GM21576 (cell line): ENCODE measurements around the gene APOM.

Source experiments
- ATAC-seq: cut with Tn5 transposase; IDR thresholded peaks from one replicate; pipeline ENCODE4 v1.9.1; 2021; ENCODE audit warnings: mild to moderate bottlenecking, moderate library complexity; ENCODE audit not compliant: unreplicated experiment

APOM gene

DNA sequence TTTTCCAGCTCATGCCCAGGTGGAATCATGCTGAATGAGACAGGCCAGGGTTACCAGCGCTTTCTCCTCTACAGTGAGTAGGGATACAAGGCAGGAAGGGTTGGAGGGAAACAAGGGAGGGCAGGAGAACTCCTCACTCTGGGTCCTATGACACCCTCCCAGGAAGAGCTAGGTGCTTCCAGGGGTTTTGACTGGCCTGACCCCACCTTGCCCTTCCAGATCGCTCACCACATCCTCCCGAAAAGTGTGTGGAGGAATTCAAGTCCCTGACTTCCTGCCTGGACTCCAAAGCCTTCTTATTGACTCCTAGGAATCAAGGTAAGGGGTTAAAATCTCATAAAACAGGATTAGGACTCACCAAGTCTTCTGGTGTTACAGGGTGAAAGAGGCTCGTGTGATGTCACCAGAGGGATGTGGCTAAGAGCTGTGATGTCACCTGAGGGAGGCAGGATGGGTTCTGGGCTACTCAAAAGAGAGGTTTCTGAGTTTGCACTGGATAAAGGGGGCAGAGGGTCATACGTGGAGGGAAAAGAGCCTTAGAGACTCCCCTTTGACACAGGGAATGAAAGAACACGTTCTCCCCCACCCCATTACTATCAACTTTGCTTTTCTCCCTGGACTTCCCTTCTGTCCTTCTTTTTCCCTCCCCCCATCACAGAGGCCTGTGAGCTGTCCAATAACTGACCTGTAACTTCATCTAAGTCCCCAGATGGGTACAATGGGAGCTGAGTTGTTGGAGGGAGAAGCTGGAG is 1.9 kb downstream of the APOM start:
- ATAC-seq: no peak

DNA sequence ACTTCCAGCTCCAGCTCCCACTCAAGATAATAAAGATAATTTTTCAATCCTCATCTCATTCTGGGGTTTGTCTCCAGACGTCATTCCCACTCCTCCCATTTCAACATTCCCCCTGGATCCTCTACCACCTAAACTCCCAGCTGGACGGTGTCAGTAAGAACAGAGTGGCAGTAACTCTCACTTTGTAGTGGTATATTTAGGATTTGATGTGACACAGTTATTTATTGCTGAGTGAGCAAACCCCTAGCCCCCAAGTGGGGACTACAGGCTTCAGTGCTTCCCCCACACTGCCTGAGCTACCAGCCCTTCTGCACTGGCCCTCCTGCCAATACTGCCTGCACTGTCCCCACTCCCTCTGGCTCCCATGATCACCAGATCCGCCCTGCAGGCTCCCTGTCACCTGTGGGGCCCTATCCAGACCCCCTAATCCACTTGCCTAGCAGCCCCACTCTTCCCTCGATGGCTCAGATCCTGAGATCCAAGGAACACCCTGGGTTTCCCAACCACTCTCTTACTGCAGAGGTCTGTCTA is 2.5 kb downstream of the APOM start:
- no peak for ATAC-seq

DNA sequence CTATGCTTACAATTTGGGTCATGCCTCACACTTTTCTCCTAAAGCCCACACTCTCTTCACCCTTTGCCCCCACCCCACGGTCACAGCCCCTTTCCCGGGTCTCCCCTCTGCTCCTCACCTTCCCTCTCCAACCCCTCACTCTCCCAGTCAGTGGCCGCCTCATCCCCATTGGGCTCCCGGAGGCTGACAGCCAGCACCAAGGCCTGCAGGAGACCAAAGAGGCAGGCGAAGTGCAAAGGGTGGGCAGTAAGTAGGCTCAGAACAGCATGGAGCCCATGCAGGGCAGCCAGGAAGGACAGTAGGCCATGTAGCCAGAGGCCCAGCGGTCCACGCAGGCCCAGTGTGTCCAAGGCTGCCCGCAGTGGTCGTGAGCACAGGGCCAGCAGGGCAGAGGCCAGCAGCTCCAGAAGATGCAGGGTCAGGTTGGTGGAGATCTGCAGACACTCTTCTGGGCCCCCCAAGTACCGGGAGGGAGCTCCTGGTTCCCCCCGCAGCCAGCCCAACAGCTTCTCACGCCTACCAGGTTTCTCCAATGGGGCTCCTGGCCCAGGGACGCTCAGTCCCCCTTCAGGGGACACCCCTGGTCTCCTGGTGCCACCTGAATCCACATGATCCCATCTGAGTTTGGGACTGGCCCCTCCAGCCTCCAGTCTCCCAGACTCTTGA is 3.4 kb downstream of the APOM start:
- no peak for ATAC-seq

DNA sequence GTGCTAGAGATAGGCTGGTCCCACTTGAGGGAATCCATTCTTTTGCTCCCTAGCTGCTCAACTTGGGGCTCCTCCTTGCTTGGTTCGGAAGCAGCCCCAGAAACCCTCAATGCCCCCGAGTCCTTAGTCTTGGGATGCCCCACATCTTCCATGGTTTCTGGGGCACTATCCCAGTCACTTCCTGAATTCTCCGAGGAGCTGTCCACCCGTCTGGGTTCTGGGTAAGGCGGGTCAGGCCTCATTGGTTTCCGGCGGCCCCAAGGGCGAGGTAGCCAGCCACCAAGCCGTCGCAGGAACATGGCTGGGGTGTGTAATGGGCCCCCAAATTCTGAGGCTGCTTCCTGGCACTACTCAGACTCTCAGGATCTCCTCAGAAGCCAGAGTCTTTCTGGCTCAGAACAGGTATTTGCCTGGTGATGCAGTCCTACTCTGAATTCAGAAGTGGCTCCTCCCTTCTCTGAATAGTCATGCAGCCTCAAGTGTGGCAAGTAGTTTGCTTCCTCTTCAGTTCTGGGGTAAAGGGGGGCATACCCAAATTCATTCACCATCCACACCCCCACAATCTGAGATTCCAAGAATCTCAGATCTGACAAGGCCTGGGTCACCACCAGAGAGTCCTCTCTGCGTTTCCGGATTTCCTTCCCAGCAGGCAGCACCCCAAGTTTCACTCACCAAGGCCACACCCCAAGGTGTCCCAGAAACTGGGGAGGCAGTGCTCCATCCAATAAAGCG is 4.1 kb downstream of the APOM start:
- no peak for ATAC-seq

DNA sequence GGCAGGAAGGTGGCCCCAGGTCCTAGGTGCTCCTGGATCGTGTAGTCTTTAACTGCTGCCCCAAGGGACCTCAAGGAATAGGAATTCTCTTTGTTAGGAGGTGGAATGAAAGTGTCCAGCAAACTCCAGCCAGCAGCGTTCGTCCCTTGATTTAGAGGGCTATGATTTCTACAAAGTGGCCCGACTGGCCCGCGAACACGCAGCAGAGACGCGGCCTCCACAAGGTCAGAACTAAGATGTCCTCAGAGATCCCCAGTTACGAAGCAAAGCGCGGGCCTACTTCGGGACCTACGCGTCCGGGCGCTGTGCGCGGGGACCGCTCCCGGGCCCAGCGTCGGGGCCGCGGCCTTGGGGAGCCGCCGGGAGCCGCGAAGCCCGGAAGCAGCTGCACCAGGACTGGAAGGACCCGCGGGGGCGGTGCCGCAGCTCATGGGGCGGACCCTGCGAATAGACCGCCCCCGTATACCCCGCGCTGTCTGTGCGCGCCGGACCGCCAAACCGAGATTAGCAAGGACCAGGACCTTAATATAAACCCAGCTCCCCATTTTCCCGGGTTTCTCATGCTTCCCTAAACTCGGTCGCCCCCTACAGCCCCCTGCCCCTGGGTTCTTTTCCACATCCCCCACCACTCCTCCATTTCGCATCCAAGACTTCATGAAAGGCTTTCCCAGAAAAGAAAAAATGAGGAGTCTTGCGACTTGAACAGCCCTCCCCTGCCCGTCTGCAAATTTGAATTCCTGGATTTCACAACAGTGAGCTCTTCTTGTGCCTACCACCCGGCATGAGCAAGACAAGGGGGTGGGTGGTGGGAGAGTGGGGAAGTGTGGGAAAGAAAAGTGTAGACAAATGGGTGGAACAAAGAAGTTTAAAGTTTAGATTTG is 4.9 kb downstream of the APOM start, which contains the start of gene C6orf47:
Gene C6orf47 (minus strand): TSS at position 398 of the 881 bp plus-strand sequence. CDS start 831 bp downstream, outside the sequence.
- peak; percentile 45 for ATAC-seq

DNA sequence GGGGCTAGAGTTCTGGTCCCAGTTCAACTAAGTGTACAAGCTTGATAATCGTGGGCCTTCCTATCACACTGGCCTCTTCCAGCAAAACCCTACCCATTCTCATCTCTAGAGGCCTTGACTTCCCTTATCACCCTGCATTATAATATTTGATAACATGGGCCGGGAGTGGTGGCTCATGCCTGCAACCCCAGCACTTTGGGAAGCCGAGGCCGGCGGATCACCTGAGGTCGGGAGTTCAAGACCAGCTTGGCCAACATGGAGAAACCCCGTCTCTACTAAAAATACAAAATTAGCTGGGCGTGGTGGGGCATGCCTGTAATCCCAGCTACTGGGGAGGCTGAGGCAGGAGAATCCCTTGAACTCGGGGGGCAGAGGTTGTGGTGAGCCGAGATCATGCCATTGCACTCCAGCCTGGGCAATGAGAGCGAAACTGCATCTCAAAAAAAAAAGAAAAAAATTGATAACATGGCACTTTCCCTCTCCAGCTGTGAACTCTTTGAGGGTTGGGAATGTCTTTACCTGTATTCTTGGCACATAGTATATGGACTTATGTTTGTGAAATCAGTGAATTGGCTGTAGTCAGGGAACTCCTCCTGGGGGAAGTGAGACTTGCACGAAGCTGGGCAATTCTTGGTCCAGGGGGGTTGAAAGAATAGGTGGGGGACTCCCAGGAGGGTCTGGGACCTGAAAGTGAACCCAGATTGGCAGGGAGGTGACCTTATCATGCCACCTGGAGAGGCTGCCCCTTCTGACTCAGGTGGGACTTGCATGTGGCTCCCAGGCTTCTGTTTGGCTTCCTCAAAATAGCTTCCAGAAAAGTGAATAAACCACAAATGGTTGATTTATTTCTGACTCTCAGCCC is 5.8 kb downstream of the APOM start:
- ATAC-seq: no peak

DNA sequence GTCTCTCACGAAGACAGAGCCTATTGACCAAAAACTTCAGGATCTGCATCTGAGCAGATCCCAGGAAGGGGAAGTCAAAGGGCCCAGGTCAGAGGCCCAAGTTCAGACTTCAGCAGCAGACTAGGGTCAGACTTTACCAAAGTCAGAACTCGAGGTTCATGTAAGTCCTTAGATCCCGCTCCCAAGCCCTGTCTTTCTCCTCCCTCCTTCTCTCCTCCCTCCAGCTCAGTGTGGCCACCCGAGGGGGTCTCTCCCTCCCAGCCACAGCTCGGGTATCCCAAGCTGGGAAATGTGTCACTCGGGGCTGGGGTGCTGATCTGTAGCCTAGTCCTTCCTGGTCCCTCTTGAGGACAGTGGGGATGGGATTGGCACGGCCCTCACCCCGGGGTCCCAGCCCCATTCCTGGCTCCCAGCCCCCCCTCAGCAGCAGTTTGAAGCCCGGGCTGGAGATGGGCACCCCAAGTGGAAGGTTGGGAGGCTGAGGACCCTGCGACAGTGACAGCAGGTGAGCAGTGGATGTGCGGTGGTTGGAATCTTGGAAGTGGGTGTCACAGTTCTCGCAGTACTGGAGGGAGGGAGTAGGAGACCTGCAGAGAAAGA is 6.5 kb downstream of the APOM start:
- no peak for ATAC-seq

DNA sequence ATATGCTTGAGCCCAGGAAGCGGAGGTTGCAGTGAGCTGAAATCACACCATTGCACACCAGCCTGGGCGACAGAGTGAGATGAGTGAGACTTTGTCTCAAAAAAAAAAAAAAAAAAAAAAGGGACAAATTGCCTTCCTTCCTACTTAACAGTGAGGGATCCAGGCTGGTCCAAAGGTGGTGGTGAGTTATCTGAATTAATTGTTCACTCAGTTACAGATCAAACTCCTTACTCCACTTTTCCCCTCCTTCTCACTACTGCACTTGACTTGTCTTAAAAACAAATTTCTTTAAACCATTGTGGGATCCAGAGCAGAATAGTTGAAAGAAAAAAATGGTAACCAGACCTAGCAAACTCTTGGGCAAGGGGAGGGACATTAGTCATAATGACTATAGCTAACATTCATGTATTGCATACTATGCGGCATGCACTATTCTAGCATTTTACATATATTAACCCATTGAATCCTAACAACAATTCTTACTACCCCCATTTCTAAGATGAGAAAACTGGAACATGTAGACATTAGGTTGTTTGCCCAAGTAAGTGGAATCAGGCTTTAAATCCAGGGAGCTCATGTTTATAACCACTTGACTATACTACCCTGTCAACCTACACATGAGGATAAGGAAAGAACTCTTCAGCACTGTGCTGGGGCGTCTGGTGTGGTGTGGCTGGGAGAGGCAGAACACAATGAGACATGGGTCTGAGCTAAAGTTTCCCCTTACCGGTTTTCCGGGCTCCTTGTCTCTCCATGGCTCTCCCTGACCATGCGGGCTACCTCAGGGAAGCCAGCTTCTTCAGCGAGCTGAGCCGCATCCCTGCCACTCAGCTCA is 7.6 kb downstream of the APOM start:
- no peak for ATAC-seq

DNA sequence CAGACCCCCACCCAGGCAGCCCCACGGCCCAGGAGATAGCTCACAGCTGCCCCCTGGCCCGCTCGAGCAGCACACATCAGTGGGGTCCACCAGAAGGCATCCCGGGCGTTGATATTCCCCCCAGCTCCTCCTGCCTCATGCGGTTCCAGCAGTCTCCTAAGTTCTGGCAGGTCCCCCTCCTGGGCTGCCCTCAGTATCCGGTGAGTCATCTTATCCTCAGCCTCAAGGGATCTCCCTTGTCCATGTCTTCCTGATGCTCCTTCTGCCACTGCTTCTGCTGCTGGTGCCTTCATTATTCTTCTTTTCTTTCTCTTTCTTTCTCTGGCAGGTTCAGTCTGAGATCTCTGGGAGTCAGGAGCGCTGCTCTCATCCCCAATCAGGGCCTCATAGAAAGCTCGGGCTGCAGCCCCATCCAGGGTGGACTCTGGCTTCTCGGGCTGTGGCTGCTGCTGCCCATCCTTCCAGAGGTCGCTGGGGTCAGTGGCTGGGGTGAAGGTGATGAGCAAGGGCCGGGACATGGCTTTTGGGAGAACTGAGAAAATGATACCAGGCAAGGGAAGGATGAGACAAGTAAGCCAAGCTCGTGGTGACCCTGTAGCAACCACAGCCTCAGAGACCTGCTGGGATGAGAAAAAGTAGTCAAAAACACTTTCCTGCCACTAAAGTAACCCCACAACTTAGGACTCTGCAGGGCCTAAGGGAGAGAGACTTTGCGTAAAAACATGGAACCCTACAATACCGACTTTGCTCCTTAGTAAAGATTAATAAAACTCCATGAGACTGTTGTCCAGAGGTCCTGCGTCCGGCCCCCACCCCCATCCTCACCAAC is 8.5 kb downstream of the APOM start:
- ATAC-seq: no peak

DNA sequence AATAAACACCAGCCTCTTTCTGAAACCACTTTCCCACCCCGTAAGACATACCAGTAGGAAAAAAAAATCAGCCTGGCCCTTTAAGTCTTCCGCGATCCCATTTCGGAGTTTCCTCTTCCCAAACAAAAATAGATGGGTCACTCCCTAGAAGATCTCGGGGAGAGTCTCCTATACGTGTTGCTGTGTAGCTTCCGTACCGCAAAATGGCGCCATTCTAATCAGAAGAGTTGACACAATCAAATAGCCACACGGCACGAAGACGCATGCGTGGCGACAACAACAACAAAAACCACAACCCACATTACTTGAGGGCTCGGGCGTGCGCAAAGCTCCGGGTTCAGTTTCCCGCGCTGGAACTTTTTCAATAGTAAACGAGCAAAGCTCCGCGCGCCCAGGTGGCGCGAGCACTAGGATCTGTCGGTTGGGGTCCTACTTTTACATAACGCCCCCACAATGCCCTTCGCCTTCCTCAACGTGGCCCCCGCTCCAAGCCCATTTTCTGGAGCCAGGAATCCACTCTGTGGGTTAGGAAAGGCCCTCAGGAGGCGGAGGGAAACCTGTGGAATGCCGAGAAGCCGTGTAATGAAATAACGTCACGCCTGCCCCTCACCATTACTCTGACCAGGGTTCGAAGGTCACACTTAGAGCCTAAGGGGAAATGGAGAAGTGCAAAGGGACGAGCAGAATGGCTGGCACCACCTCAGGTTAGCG is 9.3 kb downstream of the APOM start, which contains the start of gene GPANK1:
Gene GPANK1 (minus strand): TSS at position 208 of the 711 bp plus-strand sequence. CDS start 519 bp downstream, outside the sequence.
- peak; percentile 27 for ATAC-seq

DNA sequence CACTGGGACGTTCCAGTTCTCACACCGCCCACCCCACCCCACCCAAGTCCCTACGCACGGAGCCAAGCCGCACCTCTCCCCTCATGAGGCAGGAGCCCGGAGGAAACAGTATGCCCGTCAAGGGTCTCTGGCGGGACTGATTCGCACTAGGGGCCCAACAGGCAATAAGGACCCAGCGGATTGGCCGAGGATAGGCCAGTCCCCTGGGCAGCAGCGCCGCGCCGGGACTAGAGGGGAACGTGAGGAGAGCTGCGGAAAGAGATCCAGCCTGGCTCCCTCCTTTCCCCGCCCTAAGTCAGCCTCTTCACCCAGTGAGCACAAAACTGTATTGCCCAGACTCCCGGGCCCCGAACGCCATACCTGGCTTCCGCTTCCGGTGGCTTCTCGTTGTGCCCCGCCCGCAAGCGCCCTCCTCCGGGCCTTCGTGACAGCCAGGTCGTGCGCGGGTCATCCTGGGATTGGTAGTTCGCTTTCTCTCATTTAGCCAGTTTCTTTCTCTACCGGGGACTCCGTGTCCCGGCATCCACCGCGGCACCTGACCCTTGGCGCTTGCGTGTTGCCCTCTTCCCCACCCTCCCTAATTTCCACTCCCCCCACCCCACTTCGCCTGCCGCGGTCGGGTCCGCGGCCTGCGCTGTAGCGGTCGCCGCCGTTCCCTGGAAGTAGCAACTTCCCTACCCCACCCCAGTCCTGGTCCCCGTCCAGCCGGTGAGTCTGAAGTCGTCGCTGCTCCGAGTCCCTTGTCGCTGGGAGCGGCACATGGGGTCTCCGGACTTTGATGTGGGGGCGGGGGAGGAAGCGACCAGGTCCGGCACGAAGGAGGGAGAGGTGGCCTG is 10.0 kb downstream of the APOM start, which contains the start of gene CSNK2B:
Gene CSNK2B (plus strand): TSS at position 580 of the 836 bp plus-strand sequence. CDS start 752 bp downstream, outside the sequence.
- peak; percentile 69 for ATAC-seq

DNA sequence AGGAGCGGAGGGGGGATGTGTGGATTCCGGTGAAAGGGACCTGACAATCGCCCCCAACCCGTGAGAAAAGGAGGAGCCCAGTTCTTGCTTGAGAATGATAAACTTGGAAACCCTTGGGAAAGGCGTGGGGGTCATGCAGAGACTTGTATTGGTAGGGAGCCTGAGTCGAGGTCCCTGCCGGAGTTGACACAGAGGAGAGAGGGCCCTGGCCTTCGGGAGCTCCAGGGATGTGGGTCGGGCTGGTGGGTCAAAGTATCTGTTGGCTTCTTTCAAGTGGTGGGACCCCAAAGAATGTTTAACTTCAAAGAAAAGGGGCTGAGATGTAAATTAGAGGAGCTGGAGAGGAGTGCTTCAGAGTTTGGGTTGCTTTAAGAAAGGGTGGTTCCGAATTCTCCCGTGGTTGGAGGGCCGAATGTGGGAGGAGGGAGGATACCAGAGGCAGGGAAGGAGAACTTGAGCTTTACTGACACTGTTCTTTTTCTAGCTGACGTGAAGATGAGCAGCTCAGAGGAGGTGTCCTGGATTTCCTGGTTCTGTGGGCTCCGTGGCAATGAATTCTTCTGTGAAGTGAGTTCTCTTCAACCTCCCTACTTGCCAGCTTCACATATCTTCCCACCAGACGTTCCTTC is 10.8 kb downstream of the APOM start:
- ATAC-seq: no peak

DNA sequence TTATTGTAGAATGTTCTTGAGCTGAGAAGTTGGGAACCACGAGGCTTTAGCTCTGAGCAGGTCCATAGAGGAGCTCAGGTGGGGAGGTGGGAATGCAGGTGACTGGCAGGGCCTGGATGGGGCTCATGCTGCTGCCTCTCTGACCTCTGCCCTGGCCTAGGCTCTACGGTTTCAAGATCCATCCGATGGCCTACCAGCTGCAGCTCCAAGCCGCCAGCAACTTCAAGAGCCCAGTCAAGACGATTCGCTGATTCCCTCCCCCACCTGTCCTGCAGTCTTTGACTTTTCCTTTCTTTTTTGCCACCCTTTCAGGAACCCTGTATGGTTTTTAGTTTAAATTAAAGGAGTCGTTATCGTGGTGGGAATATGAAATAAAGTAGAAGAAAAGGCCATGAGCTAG is 14.0 kb downstream of the APOM start, which contains the start of gene LY6G5B:
Gene LY6G5B (plus strand): TSS at position 301 of the 400 bp plus-strand sequence. CDS start 975 bp downstream, outside the sequence.
- no peak for ATAC-seq

DNA sequence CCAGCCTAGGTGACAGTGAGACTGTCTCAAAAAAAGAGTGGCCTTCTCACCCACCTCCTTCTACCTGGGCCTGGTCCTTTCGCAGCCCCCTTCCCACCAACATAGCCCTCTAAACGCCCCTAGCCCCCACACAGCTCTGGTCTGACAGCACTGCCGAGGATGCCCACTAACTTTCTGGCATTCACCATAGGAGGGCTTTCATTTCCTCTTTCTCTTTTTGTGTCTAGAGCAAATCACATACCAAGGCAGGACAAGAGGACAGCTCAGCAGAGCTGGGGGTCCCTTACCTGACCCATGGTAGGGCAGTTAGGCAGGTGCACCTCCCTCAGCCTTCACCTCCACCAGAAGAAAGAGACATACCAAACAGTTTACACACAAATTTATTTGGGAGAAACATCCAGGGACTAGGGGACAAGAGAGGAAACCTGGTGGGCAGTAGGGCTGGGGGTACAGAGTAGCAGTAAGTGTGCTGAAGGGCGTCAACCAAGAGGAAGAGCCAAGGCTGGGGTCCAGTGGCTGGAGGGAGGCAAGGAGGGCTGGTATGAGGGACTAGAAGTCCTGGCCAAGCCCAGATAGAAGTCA is 20.7 kb downstream of the APOM start:
- no peak for ATAC-seq

DNA sequence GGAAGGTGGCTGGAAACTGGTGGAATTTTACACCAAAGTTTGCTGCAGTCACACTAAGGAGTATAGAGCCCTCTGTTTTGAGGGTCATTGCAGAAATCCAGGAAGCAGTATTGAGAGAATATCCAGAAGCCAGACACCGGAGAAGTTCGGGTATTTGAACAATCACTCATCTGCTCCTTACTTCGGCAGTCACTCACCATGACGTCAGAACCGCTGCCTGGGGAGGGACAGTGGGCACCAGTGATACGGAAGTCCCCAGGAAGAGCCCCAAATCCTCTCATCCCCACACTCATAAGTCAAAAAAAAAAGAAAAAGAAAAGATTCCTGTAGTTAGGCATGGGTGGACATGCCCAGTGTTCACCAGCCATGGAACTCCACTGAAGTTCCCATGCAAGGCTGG is 21.2 kb downstream of the APOM start:
- ATAC-seq: no peak
